ELR (cell line): ENCODE results near the gene FBXL17.
"Not testable (repeated sequence)": the region's sequence is repeated elsewhere in the genome, so short reads cannot be mapped to it uniquely, and the experiment has no call there.

ENCODE experiments used
- DNase-seq: peaks from one replicate; pipeline ENCODE4 v3.0.0-alpha.2; 2015; ENCODE audit warnings: low read depth

Gene FBXL17

DNA sequence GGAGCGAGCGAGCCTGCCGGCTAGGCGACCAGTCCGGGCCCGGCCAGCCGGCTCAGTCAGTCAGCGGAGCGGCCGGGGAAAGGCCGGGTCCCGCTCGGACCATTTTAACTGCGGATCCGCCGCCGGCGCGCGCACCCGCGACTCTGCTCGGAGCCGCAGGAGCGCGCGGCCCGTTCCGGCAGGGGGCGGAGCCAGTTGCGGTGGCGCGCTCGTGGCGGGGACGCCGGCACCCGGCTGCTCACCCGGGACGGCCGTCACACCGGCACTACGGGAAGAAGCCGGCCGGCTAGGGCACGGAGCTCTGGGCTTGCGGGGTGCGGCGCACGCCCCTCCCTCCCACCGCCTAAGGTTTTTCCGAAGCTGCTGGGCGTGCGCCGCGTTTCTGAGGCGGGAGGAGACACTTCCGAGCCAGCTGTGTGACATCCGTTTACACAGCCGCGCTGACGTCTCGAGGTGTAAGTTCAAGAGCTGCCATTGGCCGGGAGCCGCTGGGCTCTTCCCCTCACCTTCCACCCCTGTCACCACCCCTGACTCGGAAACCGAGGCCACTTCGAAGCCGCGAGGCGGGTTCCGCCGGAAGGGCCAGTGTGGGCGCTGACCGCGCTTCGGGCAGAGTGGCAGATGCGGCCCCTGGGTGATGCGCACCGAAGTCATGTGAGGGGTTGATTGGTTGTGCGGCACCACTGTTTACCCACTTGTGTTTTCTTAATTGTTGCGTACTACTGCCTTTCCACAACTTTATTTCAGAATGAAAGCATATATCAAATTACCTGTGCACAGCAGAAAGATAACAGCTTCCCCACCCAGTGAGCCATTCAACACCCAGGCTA, at the start of gene FBXL17:
TSS of gene FBXL17 (minus strand) at position 145 of the 830 bp plus-strand sequence.
- DNase-seq = peak; percentile 95

DNA sequence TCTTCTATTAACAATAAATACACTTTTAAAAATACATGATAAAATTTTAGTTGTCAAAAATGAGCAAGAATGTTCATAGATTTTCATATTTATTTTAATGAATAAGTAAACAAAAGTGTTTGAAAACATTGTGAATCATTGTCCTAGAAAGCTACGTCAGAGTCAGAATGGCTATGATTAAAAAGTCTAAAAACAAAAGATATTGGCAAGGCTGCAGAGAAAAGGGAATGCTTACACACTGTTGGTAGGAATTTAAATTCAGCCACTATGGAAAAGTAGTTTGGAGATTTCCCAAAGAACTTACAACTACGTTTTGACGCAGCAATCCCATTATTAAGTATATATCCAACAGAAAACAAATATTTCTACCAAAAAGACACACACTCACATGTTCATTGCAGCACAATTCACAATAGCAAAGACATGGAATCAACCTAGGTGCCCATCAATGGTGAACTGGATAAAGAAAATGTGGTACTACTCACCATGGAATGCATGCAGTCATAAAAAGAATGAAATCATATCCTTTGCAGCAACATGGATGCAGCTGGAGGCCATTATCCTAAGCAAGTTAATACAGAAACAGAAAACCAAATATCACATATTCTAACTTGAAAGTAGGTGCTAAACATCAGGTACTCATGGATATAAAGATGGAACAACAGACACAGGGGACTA, 49.2 kb upstream of the FBXL17 start:
- peak; percentile 61 for DNase-seq

DNA sequence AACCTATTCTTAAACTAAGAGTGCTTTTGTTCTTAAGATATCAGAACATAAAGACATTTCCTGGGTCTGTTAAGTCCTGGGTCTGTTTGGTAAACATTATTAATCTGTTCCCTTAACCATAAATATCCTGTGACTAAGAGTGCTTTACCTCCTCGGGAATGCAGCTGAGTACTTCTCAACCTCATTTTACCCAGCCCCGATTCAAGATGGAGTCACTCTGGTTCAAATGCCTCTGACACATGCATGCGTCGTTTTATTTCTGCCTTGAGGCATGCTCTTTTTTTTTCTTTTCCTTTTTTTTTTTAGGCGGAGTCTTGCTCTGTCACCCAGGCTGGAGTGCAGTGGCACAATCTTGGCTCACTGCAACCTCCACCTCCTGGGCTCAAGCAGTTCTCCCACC, 39.8 kb upstream of the FBXL17 start:
- DNase-seq = peak; percentile 71

DNA sequence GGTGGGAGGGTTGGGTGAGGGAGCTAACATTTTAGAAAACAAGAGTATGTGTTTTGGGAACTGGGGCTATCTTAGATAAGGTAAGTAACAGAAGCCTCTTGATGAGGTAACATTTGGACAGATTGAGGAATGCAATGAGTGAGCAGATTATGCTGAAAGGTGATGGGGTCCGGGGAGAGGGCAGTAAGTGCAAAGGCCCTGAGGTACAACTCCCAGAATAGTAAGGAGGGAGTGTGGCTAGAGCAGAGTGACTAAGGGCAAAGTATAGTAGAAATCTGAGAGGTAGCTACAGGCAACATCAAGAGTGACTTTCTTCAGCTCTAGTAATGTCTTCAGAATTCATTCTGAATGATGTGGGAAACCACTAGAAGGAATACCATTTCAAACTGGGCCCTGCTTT, 38.9 kb upstream of the FBXL17 start:
- DNase-seq = no peak

DNA sequence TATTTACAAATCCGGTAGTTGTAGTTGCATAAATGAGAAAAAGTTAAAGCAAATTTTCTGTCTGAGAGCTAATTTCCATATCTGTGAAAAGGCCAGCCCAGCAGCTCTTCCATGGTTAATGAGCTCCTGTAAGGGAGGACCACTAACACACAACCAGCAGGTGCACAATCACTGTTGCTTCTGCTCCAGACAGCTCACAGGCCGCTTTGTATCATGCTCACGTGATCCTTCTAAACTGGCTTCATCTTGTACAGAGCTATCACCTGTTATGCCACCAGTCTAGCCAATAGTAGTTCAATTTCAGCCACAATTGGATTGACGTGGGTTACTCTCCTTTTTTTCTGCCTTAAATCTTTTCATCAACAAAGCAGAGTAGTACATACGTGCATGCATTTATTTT, 38.3 kb upstream of the FBXL17 start:
- no peak for DNase-seq

DNA sequence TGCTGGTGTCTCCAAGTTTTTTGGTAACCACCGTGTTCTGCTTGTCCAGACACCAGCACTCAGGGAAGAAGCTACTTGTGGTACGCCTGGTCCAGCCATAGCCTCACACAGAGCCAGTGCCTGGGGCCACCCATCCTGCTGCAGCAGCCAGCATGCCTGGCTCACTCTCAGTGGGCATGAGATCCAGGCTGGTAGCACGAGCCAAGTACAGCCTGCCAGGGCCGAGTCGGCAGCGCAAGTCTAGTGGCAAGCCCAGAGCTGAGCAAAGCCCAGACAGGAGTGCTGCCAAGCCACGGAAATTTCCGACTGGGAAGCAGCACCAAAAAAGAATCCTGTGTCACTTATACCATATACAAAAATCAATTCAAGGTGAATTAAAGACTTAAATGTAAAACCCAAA, 36.3 kb upstream of the FBXL17 start:
- no peak for DNase-seq

DNA sequence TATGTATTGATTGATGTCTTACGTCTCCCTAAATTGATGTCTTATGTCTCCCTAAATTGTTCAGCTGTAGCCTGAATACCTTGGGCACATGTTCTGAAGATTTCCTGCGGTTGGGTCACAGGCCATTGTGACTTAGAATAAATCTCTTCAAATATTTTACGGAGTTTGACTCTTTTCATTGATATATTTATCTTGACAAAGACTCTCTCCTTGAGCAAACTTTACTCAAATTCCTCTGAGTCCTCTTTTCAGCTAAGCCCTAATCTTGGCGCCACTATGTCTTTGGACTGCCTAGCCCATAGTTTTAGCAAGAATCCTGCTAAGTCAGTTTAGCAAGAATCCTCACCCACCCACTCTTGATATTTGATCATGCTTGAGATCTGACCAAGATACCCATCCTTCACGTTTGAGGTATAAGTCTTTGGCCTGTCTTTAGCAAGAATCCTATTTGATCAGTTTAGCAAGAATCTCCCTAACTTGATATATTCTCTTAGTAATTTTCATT, 35.3 kb upstream of the FBXL17 start:
- DNase-seq = no peak

DNA sequence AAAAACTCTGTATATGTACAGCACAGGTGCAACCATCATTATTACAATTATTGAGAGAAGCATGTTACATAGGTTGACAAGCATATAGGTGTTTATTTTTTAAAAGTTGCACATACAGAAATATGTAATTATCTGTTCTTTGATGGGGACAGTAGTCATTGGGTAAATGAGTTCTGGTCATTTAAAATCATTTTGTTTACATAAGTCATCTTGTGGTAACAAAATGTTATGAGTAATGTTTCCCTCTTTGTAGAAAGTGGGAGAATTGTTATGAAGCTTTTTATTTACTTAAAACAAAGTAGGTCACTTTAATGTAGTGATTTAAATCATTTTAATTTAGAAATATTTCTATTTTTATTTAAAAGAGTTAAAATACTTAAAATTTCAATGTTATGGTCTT, 33.8 kb upstream of the FBXL17 start:
- DNase-seq = peak; percentile 59

DNA sequence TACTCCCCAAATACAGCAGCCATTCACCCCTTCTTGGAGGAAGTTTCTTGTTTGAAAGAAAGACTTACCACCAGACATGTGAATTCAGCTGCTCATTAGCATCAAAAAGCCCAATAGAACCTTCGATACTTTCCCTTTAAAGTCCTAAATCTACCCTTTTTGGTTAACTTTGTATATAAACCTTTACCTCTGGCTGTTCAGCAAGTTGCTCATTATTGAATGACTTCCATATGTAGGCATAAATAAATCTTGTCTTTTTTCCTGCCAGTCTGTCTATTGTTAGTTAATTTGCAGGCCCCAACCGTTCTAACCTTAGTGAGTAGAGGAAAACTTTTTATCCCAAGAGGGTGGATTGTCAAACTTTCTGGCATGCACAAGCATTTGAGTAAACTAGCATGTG, 27.9 kb upstream of the FBXL17 start:
- DNase-seq = no peak

DNA sequence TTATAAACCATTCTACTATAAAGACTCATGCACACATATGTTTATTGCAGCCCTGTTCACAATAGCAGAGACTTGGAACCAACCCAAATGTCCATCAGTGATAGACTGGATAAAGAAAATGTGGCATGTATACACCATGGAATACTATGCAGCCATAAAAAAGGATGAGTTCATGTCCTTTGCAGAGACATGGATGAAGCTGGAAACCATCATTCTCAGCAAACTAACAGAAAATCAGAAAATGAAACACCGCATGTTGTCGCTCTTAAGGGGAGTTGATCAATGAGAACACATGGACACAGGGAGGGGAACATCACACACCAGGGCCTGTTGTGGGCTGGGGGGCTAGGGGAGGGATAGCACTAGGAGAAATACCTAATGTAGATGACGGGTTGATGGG, 23.3 kb upstream of the FBXL17 start:
- not testable (repeated sequence) for DNase-seq

DNA sequence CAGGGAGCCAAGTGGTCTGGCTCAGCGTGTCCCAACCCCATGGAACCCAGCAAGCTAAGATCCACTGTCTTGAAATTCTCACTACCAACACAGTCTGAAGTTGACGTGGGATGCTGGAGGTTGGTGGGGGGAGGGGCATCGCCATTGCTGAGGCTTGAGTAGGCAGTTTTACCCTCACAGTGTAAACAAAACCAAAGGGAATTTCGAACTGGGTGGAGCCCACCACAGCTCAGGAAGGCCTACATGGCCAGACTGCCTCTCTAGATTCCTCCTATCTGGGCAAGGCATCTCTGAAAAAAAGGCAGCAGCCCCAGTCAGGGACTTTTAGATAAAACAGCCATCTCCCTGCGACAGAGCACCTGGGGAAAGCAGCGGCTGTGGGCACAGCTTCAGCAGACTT, 17.1 kb upstream of the FBXL17 start:
- DNase-seq = no peak

DNA sequence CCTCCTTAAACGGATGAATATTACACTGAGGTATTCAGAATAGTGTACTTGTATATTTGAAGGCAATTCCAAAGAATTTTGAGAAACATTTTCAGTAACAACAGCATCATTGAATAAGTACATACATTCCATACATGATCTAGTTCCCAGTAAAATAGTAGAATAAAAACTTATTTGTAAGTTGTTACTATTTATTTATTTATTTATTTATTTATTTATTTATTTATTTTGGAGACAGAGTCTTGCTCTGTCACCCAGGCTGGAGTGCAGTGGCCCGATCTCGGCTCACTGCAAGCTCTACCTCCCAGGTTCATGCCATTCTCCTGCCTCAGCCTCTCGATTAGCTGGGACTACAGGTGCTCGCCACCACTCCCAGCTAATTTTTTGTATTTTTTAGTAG, 14.9 kb upstream of the FBXL17 start:
- DNase-seq = not testable (repeated sequence)

DNA sequence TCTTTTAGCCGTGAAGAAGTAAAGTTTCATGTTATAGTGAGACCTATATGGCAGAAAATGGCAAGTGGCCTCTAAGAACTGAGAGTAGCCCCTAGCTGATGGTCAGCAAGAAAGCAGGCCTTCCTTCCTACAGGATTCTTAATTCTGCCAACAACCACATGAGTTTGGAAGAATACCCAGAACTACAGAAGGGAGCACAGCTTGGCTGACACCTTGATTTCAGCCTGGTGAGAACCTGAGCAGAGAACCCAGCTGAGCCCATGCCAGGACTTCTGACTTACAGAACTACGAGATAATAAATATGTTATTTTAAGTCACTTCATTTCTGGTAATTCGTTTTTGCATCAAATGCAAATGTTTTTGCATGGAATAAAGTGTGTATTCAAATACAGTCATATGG, 5.9 kb upstream of the FBXL17 start:
- no peak for DNase-seq

DNA sequence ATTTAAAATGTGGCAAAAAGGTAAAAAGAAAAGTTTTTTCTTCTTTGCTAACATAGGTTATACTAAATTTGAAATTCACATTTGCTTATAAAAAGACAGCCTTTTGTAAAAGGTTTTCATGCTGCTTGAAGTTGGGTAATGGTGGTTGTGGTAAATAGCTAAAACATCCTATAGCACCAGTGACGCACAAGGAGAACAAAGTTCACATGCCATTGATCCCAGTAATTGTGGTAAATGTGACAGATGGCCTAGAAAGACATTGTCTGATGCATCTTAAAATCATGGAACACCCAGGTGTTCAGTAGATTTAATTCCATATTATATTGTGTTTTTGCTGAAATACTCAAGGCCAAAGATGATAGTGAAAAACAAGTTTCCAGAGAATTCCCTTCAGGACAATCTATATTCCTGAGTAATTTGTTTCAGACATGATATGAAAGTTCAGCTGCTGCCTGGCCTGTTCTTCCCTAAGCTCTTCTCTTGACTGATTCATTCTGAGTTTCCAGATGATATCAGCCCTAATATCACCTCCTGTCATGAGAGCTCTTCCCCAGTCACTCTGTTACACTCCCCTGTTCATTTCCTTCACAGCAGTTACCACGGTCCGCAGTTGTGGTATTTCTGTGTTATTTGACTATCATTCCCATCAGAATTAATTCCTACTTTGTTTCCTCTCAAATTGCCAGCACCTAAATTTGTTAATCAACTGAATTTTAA, 4.6 kb upstream of the FBXL17 start:
- peak; percentile 91 for DNase-seq

DNA sequence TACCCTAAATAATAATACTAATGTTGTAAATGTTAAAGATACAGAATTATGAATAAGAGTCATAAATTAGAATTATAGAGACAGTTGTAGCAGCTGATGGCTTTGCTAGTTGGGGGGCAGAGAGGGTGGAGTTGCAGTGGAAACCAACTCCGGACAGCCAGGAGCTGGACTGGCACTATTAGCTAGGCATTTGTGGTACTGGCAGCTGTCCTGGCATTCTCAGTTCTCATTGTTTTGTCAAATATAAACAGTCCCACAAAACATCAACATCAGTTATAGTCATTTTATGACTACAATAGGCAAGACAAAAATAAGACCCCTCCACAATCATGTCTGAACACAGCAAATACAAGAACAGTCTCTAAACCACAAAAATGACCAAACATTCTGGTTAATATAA, 2.8 kb upstream of the FBXL17 start:
- DNase-seq = no peak

DNA sequence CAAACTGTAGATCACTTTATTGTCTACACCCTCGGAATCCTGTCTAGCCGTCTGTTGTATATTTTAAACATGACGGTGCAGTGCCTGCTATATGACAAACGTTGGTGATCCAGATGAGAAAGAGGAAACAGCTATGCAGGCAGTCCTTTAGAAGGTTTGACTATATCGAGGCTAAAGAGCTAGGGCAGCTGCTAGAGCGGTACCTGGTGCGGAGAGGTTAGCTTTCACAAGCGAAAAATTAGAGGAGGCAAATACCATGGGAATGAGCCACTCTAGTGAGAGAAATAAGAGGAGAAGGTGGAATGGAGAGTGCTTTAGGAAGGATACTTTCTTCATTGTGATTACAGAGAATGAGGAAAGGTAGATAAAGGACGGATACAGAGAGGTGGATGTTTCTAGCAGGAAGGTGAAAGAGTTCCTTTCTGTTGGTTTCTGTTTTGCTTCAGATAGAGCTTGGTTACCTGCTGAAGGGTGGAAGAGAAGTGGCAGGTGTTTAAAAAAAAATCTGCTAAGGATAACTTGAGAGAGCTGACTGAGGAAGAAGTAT, 959 bp upstream of the FBXL17 start:
- DNase-seq = peak; percentile 59

DNA sequence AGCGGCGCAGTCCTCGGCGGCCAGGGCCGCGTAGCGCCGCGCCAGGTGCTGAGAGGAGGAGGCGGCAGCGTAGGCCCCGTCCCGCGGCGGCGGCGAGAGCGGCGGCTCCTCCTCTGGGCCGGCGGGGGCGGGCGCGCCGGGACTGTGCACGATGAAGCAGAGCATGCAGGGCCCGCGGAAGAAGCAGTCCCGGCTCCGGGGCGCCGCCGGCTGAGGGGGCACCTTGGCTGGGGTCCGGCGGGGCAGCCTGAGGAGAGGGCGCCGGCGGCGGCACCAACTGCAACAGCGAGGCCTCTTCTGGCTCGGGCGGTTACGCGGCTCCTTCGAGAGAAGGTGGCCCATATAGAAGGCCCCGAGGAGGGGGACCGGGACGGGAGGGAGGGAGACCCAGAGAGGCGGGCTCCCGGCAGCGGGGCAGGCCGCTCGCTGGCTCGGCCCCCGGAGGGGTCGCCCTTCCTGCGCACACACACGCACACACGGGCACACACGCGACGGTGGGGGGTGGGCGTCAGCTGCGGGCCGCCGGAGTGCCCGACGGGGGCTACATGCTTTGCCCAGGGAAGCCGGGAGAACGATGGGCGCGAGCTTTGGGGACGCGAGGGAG, 446 bp downstream of the FBXL17 start:
- DNase-seq = peak; percentile 74

DNA sequence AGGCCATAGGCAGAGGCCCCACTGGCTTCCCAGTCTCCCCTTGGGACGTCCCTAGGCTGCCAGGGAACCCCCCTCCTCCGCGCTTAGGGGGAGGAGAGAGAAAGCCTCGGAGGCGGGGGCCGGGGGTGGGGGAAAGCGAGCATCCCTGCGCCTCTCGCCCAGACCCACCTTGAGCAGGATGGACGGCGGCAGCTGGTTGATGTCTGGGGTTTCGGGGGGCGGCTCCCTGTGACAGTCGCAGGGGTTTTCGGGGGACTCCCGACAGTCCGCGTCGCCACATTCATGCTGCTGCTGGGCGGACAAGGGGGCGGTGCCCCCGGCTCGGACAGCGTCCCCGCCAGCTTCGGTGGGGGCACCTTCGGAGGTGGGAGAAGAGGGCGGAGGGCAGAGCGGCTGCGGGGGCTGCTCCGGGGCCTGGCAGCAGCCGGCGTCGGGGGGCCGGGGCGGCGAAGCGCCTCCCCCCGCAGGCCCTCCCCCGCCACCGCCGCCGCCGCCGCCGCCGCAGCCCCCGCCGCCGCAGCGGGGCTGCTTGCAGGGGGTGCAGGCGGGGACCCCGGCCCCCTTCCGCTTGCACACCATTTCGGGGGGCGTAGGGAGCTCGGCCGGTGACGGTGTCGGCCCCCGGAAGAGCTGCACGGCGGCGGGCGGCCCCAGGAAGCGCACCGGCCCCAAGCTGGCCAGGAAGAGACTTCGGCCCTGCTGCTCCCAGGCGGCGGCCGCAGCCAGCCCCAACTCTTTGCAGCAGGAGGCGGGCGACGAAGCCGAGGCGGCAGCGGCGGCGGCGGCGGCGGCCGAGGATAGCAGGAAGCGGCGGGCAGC, 1.2 kb downstream of the FBXL17 start:
- peak; percentile 60 for DNase-seq

DNA sequence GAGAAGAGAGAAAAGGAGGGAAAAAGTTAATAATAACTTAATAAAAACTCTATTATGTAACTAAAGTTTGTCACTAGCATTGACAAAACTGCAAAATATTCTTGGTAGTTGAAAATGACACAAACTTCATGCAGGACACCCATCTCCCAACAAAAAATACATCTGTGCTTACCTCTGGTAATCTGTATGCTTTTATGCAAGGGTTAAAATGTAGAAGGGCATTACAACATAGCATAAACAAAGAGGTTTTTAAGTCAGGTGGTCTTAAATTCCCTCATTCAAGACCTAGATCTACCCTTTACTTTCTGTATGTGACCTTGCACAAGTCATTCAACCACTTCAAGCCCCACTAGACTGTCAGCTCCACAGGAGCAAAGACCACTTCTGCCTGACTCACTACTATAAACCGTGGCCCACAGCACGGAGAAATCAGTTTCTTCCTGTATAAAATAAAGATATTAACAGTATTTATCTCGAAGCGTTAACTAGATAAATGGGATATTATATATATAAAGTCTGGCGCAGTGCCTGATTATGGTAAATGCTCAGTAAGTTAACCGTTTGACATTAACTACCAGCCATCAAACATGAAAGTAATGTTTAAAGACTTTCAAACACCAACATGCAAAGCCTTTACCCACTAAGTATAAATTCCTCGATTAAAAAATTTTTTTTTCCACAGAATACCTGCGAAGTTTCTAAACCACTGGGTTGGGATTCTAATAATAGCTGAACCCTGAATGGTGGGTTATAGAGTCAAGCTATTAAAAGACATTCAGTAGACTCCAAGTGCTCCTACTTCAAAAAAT, 2.0 kb downstream of the FBXL17 start:
- peak; percentile 67 for DNase-seq

DNA sequence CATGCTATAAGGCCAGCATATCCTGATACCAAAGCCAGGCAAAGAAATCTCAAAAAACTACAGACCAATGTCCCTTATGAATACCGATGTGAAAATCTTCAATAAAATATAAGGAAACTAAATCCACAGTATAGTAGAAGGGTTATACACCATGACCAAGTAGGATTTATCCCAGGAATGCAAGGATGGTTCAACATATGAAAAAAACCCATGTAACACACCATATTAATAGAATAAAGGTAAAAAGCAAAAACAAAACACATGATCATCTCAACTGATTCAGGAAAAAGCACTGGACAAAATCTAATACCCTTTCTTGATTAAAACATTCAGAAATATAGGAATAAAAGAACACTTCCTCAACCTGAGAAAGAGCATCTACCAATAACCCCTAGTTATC, 6.1 kb downstream of the FBXL17 start:
- no peak for DNase-seq
